K562 (cell line): Measurements from ENCODE around the gene PKP1. TPM values are rescaled to one million over a fixed set of nuclear protein-coding genes. Genes with fewer than 3 reads are reported as not detected.

Experiments
- ATAC-seq: fragments of 200-7000 bp; cut with Tn5 transposase; 3 replicates; pipeline ENCODE4 v1.9.1; 2020; ENCODE audit warnings: moderate library complexity
- BruUV-seq: library from RNA; stranded (reverse); fragments of 400-500 nt; replicated peaks from 2 replicates; lab custom pipeline; 2021; lab: Mats Ljungman, UMichigan
- CTCF ChIA-PET: fragments of 300-600 bp; formaldehyde crosslinking; extraction: SDS; loops from one replicate; lab custom pipeline; 2021; ENCODE audit warnings: low intra/inter-chr PET ratio; lab: Yijun Ruan, JAX
- POLR2A ChIA-PET: fragments of 300-600, 350-650 bp; sonication (Branson Sonifier 250); formaldehyde crosslinking; extraction: SDS; loops from one replicate; lab custom pipeline; 2021; ENCODE audit warnings: antibody characterized with exemption, inconsistent platforms; lab: Yijun Ruan, JAX
- DNase-seq, 4 experiments: peaks; one replicate each; pipeline versions ENCODE4 v3.0.0 to v3.0.0-alpha.2; 2011 to 2018; ENCODE audit warnings: low spot score in 3 of 4, mixed read lengths in 3 of 4; ENCODE audit errors: extremely low read depth in 1 of 4
- FAIRE-seq: peaks from 2 replicates; lab custom pipeline; 2011; peaks lifted over from hg19 to GRCh38; lab: Jason Lieb, UNC
- H2AFZ ChIP-seq: 2 replicates; pipeline ENCODE4 v1.6.0; 2011; ENCODE audit warnings: low read depth, low read length, control low read depth, inconsistent platforms
- H3K27ac ChIP-seq: fragments of 200-600 bp; 3 replicates; pipeline ENCODE4 v1.8.0; 2011; ENCODE audit warnings: low read depth, mild to moderate bottlenecking, control low read depth, inconsistent platforms, low read length, moderate library complexity, mixed read lengths; ENCODE audit errors: extremely low read depth
- H3K27me3 ChIP-seq, 2 experiments: fragments of 300-600 bp in 1 of 2; 2 replicates in 1 of 2; 3 replicates in 1 of 2; pipeline versions ENCODE4 v1.6.0 to v1.8.0; 2011; ENCODE audit warnings: inconsistent platforms in 2 of 2, low read length in 2 of 2, mild to moderate bottlenecking in 1 of 2, mixed read lengths in 1 of 2, moderate library complexity in 1 of 2; ENCODE audit not compliant: control insufficient read depth in 2 of 2, insufficient read depth in 2 of 2
- H3K36me3 ChIP-seq: fragments of 300-600 bp; 3 replicates; pipeline ENCODE4 v1.8.0; 2011; ENCODE audit warnings: mild to moderate bottlenecking, low read length, inconsistent platforms; ENCODE audit not compliant: control insufficient read depth, insufficient read depth
- H3K4me1 ChIP-seq, 2 experiments: fragments of 200-600 bp in 1 of 2; replicated peaks in 1 of 2; 2 replicates in 1 of 2; 3 replicates in 1 of 2; pipeline versions ENCODE4 v1.5.1 to v1.8.0; 2011; ENCODE audit warnings: inconsistent platforms in 2 of 2, low read length in 2 of 2, mild to moderate bottlenecking in 1 of 2, mixed read lengths in 1 of 2, moderate library complexity in 1 of 2; ENCODE audit not compliant: control insufficient read depth in 2 of 2, insufficient read depth in 2 of 2
- H3K4me2 ChIP-seq: 2 replicates; pipeline ENCODE4 v1.6.1; 2011; ENCODE audit warnings: low read length, control low read depth, inconsistent platforms, mixed read lengths; ENCODE audit not compliant: insufficient read depth
- H3K4me3 ChIP-seq: fragments of 200-600 bp; sonication (generic), shearing (Covaris generic); 2 replicates; pipeline ENCODE4 v1.5.1; 2016; ENCODE audit warnings: control low read depth, inconsistent platforms
- H3K79me2 ChIP-seq: fragments of 200-600 bp; 3 replicates; pipeline ENCODE4 v1.8.0; 2011; ENCODE audit warnings: low read length, inconsistent platforms; ENCODE audit not compliant: control insufficient read depth, insufficient read depth
- H3K9ac ChIP-seq, 2 experiments: 2 replicates each; pipeline versions ENCODE4 v1.6.0 to v1.6.1; 2011; ENCODE audit warnings: low read depth in 2 of 2, low read length in 2 of 2, control low read depth in 1 of 2, inconsistent platforms in 1 of 2, mild to moderate bottlenecking in 1 of 2, mixed read lengths in 1 of 2; ENCODE audit not compliant: insufficient read depth in 1 of 2
- H3K9me1 ChIP-seq: one replicate; pipeline ENCODE4 v1.6.0; 2011; ENCODE audit warnings: inconsistent platforms, mild to moderate bottlenecking, low read length, moderate library complexity; ENCODE audit not compliant: control insufficient read depth, insufficient read depth
- H3K9me3 ChIP-seq: replicated peaks from 2 replicates; pipeline ENCODE4 v1.5.1; 2011; ENCODE audit warnings: low read depth, low read length, inconsistent platforms; ENCODE audit not compliant: control insufficient read depth, insufficient read depth
- H4K20me1 ChIP-seq: replicated peaks from 2 replicates; pipeline ENCODE4 v1.6.1; 2011; ENCODE audit warnings: low read length, inconsistent platforms, mixed read lengths; ENCODE audit not compliant: control insufficient read depth, insufficient read depth
- ARID4B ChIP-seq: sonication (generic); formaldehyde crosslinking; IDR thresholded peaks from 2 replicates; pipeline ENCODE4 v1.8.0; 2022; ENCODE audit warnings: mild to moderate bottlenecking, missing genetic modification reagents
- PPARD ChIP-seq: fragments of 250-450 bp; sonication (Bioruptor Pico); IDR thresholded peaks from 2 replicates; pipeline ENCODE4 v1.8.0; 2022; ENCODE audit warnings: inconsistent platforms, mild to moderate bottlenecking, moderate library complexity
- ZBTB1 ChIP-seq: sonication (generic); formaldehyde crosslinking; IDR thresholded peaks from 2 replicates; pipeline ENCODE4 v1.8.1; 2023; ENCODE audit warnings: missing genetic modification reagents, low read depth, mild to moderate bottlenecking, borderline replicate concordance
- ZFP36 ChIP-seq: fragments of 150-350 bp; IDR thresholded peaks from 2 replicates; pipeline ENCODE4 v1.6.1; 2018; ENCODE audit warnings: low read length, low read depth; ENCODE audit not compliant: partially characterized antibody
- WGBS: fragments of 100-300 bp; shearing (Covaris generic); methylation state at CpG from one replicate; pipeline ENCODE4 v1.1.6; 2016; ENCODE audit warnings: low coverage, mixed read lengths; ENCODE audit not compliant: insufficient coverage; ENCODE audit errors: missing lambda C conversion rate; 5-methylcytosine and 5-hydroxymethylcytosine counted together
- in situ Hi-C: fragments of 300-500 bp; cut with MboI; formaldehyde crosslinking; loops from 4 replicates; pipeline ENCODE4 v1.15.0; 2018; ENCODE audit warnings: inconsistent platforms, mixed read lengths
- intact Hi-C: fragments of 100-400 bp; cut with micrococcal nuclease; formaldehyde crosslinking; loops from 2 replicates; pipeline ENCODE4 v1.14.2; 2022
- polyA plus RNA-seq, 8 experiments: library from polyadenylated mRNA; depleted of rRNA in 4 of 8; stranded (reverse) in 5 of 8; unstranded in 3 of 8; fragments of >200 nt; fragmentation: Nextera tagmentation in 2 of 8; fragmentation: Illumina TruSeq in 1 of 8; extraction: Ambion mirVana in 2 of 8; extraction: Trizol in 1 of 8; gene quantifications; 2 replicates each; pipeline versions ENCODE4 v1.2.1 to v1.2.3, GENCODE V29; 2011 to 2014; ENCODE audit warnings: inconsistent platforms in 1 of 8, missing spikeins in 1 of 8
- total RNA-seq, 7 experiments: library from RNA; depleted of rRNA in 6 of 7; stranded (reverse); fragments of >200 nt in 6 of 7; fragmentation: Illumina TruSeq in 2 of 7; extraction: Trizol in 2 of 7; gene quantifications; 2 replicates each; pipeline versions ENCODE4 v1.2.1 to v1.2.3, GENCODE V29; 2011 to 2021; ENCODE audit warnings: low replicate concordance in 1 of 7

Gene PKP1
- total and polyA plus RNA-seq, 9 of the 15 experiments (the other 6 are each of a cell fraction or from before 2014, with no cell fraction given) = not detected

GRCh38 chr1:201250326-201251011, 32.8 kb upstream of the PKP1 start (continued):
- TF ChIP-seq ARID4B (CRISPR knock-in tag) (no peak), ZBTB1 (CRISPR knock-in tag) (no peak)
- TF ChIP-seq, all 486 proteins: peak for 0

- ChIA-PET CTCF (no interaction called here), POLR2A (interaction anchor here (0.7 to 1.0 kb wide), 4 partner anchors 9 to 48 kb away, joined by 3 to 4 read pairs (median 4); no protein-coding TSS in a partner anchor)
- H2AFZ ChIP-seq = no peak overlapping the region
- TF ChIP-seq ZFP36 = peak; percentile 95
- TF ChIP-seq PPARD (CRISPR knock-in tag) = no peak
- H3K79me2 ChIP-seq = no peaks in the 10 kb centered on the region
- H3K9ac ChIP-seq = no peak overlapping the region
- in situ Hi-C loops = no loop called here
- H4K20me1 ChIP-seq = peaks cover 14% of the 10 kb centered on the region
- H3K27me3 ChIP-seq = peaks cover 0 to 42% of the 10 kb centered on the region in 2 experiments; a peak in 3 of 5 replicates
- no peak for DNase-seq
- ATAC-seq = no peak
- no peaks in the 10 kb centered on the region for H3K9me1 ChIP-seq
- H3K4me2 ChIP-seq = no peak overlapping the region
- no TSS peak for BruUV-seq
- H3K4me1 ChIP-seq = peaks cover 0 to 12% of the 10 kb centered on the region in 2 experiments; a peak in 1 of 5 replicates
- H3K9me3 ChIP-seq = no peaks in the 10 kb centered on the region
- H3K27ac ChIP-seq = no peak overlapping the region
- intact Hi-C loops = loop anchor here (5.0 kb wide), 1 partner anchor 96 kb away; no protein-coding TSS in a partner anchor
- H3K36me3 ChIP-seq = no peaks in the 10 kb centered on the region
- WGBS = 0% methylated on average over 2 of the region's 2 CpGs
- no peak for FAIRE-seq
- H3K4me3 ChIP-seq = no peak overlapping the region
Measured at GRCh38 chr1:201251411-201251810, 31.9 kb upstream of the PKP1 start.
